GF-D8 (cell line): ENCODE measurements around the gene BRIP1.

Experiments used
- DNase-seq: peaks from one replicate; lab custom pipeline; 2025; lab: John Stamatoyannopoulos, UW

BRIP1 gene

GRCh38 chr17:61757168-61757567, 106.2 kb downstream of the BRIP1 start:
- no peak for DNase-seq

DNA sequence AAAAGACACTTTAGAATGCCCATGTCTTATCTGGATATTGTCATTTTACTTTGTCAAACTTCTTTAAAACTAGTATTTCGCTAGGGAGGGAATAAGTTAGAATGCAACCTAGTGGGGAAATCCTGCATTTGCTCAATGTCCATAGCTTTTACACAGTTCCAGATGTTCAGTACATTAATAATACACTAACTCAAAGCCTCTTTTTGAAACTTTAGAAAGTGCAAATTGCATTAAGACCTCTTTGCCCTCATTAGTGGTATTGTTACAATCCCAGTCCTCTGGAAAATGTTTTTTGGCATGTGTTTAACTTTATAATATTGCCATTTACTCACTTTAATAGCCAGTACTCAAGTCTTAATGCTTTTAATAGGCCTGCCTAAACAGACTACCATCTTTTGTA, 106.8 kb downstream of the BRIP1 start:
- no peak for DNase-seq

DNA sequence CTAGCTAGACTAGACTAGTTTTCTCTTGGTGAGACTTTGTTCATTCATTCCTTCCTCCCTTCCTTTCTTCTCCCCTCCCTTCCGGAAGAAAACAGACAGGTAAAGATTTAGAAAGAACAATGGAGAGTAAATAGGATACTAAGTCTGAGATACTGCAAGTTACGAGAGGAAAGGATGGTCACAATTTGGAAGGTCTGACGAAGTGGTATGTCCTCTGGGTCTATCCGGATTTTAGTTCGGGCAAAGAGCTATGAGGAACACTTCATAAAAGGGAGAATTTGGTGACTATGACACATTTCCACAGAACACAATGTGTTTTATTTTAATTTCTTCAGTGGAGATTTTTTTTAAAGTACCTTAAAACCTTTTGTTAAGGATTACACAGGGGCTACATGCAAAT, 107.7 kb downstream of the BRIP1 start:
- no peak for DNase-seq

DNA sequence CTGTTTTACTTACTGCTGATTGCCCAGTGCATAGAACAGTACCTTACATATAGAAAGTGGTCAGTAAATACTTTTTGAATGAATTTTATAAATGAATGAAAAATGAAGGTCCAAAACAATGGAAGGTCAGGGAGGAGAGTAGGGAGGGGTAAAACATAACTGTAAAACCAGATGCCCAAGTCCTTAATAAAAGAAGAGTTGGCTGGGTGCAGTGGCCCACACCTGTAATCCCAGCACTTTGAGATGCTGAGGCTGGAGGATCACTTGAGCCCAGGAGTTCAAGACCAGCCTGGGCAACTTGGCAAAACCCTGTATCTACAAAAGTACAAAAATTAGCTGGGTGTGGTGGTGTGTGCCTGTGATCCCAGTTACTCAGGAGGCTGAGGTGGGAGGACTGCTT, 108.2 kb downstream of the BRIP1 start:
- no peak for DNase-seq

- DNase-seq: no peak
Measured at GRCh38 chr17:61754124-61754523, 109.2 kb downstream of the BRIP1 start.

DNA sequence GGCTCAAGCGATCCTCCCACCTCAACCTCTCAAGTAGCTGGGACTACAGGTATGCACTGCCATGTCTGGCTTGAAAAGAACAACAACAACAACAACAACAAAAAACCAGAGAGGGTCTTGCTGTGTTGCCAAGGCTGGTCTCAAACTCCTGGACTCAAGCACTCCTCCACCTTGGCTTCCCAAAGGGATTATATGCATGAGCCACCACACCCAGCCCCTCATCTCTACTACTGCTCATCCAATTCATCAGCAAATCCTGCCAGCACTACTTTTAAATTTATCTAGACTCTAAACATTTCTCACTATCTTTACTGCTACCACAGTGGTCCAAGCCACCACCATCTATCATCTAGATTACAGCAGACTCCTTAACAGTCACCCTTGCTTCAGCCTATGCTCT, 109.6 kb downstream of the BRIP1 start:
- no peak for DNase-seq

DNA sequence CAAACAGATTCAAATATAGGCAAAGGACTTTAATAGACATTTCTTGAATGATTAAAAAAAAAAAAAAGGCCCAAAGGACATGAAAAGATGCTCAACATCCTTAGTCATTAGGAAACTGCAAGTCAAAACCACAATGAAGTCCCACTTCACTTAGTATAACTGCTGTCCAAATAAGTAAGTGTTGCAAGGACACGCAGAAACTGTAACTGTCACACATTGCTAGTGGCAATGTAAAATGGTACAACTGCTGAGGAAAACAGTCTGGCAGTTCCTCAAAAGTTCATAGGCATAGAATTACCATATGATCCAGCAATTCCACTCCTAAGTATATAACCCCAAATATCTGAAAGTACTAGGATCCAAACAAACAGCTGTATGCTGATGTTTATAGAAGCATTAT, 112.7 kb downstream of the BRIP1 start:
- DNase-seq: peak; percentile 59

GRCh38 chr17:61749823-61750404, 113.4 kb downstream of the BRIP1 start:
- DNase-seq: no peak

DNA sequence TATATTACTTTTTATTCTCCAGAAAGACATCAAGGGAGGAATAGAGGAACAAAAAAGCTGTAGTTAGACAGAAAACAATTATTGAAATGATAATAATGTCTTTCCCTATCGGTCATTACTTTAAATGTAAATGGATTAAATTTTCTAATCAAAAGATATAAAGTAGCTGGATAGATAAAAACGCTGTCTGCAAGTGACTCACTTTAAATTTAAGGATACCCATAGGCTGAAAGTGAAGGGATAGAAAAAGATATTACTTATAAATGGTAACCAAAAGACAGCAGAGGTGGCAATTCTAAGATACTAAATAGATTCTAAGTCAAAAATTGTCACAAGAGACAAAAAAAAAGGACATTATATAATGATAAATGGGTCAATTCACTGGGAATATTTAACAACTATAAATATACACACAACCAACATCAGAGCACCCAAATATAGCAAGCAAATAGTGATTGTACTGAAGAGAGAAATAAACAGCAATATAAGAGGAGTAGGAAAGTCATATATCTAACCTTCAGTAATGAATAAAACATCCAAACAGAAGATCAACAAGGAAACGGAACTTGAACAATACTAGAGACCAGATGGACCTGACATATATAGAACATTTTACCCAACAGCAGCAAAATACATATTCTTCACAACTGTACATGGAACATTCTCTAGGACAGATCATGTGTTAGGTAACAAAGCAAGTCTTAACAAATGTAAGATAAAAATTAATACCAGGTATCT, 116.9 kb downstream of the BRIP1 start:
- no peak for DNase-seq

DNA sequence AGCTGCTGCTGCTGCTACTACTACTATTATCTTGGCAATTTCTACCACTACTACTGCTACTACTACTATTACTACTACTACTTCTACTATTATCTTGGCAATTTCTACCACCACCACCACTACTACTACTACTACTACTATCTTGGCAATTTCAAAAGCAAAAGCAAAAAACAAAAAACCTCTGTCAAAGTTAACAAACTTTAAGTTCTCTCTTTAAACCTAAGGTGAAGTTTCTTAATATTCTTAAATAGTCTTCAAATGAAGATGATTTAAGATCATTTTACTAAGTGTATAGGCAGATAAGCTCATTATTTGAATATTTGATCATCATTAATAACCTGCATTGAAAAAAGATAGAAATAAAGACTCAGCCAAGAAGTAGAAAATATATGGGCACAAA, 118.5 kb downstream of the BRIP1 start:
- no peak for DNase-seq

DNA sequence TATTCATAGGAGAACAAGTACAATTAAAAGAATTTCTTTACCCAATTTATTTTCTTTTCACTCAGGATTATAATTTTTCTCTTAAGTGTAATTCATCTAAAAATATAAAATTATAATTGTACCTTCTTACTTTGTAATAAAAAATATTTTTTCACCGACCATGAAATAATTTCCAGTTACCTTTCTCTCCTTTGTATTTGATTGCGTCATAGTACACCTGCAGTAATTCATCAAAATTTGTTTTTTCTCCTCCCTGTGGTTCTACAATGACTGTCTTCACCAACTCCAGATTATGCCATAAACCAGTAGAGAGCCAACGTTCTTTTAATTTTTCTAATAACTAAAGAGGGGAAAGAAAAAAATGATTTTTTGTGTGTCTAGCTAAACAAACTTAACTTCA, 119.1 kb downstream of the BRIP1 start:
- no peak for DNase-seq

GRCh38 chr17:61743766-61744165, 119.6 kb downstream of the BRIP1 start:
- DNase-seq: no peak

DNA sequence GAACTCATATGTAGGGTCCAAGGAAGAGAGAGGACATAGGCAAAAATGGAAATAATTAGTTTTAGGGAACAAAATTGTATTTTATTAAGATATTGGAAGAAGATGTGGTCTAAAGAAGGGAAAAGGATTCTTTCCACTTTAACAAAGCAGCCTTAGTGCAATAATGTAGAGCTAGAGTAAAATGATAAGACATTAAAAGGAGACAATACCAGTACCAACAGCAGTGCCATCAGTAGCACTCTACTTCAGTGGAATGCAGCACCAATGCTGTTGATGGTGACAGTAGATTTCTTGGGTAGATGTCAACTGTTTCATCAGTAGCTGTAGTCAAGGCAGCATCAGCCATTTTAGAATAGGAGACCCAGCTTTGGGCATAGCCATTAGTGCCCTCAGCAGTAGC, 124.3 kb downstream of the BRIP1 start:
- DNase-seq: no peak

DNA sequence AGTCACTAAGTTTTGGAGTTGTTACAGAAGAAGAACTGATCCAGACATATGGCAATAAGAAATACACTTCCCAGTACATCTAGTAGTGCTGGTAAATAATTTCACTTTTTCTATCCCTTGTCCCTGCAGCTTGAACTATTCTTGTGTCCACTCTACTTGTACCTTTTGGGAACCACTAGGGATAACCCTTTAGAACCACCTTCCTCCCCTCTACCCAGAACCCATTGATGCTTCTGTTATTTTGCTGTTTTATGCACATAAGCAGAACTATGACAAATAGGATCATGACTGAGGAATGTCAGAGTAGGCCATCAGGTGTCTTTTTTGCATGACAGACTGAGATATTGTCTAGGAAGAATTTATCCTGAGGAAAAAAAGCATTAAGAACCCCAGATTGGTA, 125.1 kb downstream of the BRIP1 start:
- no peak for DNase-seq

GRCh38 chr17:61737820-61738219, 125.5 kb downstream of the BRIP1 start:
- DNase-seq: no peak

DNA sequence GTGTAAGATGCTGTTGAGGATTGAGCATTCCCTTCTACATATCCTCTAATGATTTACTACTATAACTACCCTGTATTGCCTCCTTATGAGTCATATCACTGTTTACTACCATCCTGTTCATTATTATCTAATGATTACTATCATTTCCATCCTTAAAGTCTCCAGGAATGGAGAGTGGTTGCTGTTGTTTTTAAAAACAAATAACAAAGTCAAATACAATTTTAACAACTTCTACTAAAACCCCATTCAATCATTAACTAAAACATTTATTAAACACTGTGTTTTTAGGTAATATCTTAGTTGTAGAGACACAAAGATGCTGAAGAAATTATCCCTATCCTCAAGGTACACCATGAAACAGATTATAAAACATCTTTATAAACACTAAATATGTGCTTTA, 126.9 kb downstream of the BRIP1 start:
- no peak for DNase-seq

DNA sequence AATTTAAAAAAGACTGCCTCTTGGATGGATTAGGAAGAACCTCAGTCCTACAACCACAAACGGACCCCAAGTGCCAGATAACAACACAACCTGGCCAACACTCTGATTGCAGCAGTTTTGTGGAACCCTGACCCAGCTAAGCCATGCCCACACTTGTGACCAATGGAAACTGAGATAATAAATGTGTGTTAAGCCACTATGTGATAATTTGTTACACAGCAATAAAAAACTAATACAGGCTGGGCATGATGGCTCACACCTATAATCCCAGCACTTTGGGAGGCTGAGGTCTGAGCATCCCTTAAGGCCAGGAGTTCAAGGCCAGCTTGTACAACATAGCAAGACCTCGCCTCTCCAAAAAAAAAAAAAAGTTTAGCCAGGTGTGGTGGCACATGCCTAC, 127.5 kb downstream of the BRIP1 start:
- no peak for DNase-seq

GRCh38 chr17:61734466-61734865, 128.9 kb downstream of the BRIP1 start:
- DNase-seq: no peak

DNA sequence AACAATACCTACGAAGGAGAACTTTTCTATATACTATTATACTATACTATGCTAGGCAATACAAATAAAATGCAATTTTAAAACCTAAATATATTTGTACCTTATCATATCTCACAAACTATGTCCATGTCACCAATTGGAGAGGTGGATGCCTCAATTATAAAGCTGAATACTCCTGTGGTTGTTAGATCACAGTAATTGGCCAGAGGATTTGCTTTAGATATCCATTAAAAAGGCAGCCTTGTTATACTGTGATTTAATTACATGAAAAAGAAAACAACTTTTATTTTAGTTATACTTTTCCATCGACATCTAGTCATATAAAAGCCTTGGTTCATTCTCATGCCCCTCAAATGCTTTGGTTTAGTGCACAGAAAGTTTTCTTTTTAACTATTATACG, 129.3 kb downstream of the BRIP1 start:
- no peak for DNase-seq

DNA sequence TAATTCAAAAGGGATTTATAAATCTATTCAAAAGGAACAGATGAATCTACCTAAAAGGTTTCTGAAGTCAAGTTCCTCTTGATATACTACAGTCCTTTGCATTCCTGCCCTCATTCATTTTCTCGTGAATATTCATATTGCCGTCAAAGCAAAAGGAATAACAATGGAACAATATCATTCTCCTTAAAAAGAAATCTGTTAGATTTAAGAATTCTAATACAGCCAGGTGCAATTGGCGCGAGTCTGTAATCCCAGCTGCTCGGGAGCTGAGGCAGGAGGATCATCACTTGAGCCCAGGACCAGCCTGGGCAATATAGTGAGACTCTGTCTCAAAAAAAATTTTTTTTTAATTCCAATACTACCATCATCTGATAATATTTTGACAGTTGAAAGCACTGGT, 130.3 kb downstream of the BRIP1 start:
- DNase-seq: no peak

- no peak for DNase-seq
Measured at GRCh38 chr17:61732169-61732568, 131.2 kb downstream of the BRIP1 start.

- no peak for DNase-seq
Measured at GRCh38 chr17:61731330-61731729, 132.0 kb downstream of the BRIP1 start.

DNA sequence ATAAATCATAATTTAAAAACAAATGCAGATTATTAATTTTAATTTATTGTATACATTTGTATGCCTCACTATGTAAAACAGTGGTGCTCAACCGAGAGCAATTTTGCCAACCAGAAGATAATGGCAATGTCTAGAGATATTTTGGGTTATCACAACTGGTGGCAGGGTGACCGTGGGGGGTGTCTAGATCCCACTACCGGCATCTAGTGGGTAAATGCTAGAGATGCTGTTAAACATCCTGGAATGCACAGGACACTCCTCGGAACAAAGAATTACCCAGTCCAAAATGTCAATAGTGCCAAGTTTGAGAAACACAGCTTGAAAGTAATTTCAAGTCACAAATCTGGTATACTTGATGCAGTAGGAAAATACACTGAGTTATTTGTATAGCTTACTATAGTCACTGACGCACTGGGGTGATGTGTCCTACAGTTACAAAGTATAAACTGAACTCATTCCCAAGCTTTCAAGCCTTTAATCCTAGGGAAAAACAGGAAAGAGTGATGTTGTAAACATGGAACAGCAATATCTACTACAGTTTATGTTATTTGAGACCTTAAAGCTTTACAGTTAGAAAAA, 133.5 kb downstream of the BRIP1 start:
- DNase-seq: no peak
